22Rv1 (cell line): Measurements from ENCODE around the gene MGAT4A.
A peak's percentile ranks its signal among the peaks of the same experiment; 100 is the strongest.

Source experiments
- H3K27ac ChIP-seq: fragments of 450-650 bp; 2 replicates; pipeline ENCODE4 v1.5.1; 2017
- ZFX ChIP-seq: fragments of 450-650 bp; IDR thresholded peaks from 2 replicates; pipeline ENCODE4 v1.6.1; 2017; ENCODE audit warnings: antibody characterized with exemption, borderline replicate concordance
- TF ChIP-seq, protein P1 (sequence below): fragments of 450-650 bp; IDR thresholded peaks from 2 replicates; pipeline ENCODE4 v1.5.1; 2017; ENCODE audit warnings: mild to moderate bottlenecking

Gene MGAT4A

DNA sequence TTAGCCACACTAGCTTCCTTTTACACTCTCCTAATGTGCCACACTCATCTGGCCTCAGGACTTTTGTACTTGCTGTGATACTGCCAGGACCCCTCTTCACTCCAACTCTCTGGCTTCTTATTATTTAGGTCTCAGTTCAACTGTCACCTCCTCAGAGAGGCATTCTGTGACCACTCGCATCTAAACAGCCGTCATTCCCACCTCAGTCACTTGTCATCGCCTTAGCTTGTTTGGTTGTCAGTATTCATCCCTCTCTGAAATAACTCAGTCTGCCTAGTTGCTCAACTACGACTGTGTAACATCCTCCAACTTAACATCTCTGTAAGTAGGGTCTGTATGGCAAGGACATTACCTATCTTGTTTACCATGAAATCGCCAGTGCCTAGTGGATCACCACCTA, 27.2 kb downstream of the MGAT4A start:
- H3K27ac ChIP-seq = no peak overlapping the region
- TF ChIP-seq ZFX = no peak
- TF ChIP-seq, protein P1, sequence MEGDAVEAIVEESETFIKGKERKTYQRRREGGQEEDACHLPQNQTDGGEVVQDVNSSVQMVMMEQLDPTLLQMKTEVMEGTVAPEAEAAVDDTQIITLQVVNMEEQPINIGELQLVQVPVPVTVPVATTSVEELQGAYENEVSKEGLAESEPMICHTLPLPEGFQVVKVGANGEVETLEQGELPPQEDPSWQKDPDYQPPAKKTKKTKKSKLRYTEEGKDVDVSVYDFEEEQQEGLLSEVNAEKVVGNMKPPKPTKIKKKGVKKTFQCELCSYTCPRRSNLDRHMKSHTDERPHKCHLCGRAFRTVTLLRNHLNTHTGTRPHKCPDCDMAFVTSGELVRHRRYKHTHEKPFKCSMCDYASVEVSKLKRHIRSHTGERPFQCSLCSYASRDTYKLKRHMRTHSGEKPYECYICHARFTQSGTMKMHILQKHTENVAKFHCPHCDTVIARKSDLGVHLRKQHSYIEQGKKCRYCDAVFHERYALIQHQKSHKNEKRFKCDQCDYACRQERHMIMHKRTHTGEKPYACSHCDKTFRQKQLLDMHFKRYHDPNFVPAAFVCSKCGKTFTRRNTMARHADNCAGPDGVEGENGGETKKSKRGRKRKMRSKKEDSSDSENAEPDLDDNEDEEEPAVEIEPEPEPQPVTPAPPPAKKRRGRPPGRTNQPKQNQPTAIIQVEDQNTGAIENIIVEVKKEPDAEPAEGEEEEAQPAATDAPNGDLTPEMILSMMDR = no peak

DNA sequence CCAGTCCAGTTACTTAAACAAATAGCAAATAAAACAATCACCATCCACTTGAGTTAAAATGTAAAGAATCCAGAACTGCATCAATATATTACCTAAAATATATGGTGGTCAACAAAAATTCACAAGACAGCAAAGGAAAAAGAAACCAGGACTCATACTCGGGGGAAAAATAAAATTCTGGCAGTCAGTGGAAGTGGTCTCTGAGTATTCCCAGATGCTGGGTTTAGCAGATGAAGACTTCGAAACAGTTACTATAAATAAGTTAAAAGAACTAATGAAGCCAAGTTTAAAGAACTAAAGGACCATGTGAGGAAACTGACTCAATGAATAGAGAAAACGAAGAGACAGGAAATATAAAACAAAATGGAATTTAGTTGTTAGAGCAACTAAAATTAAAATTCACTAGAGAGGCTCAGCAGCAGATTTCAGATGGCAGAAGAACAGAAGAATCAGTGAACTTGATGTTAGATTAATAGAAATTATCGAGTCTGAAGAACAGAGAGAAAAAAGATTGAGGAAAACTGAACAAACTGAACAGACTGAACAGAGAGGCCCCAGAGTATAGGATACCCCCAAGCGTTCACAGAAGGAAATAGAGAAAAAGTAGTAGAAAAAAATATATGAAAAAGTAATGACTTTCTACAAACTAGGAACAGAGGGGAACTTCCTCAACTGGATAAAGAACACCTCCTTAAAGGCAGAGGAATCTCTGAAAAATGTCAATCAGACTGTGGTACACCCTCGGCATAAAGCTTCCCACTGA, 27.9 kb downstream of the MGAT4A start:
- TF ChIP-seq, protein P1 = no peak
- no peak for TF ChIP-seq ZFX
- H3K27ac ChIP-seq = no peak overlapping the region

DNA sequence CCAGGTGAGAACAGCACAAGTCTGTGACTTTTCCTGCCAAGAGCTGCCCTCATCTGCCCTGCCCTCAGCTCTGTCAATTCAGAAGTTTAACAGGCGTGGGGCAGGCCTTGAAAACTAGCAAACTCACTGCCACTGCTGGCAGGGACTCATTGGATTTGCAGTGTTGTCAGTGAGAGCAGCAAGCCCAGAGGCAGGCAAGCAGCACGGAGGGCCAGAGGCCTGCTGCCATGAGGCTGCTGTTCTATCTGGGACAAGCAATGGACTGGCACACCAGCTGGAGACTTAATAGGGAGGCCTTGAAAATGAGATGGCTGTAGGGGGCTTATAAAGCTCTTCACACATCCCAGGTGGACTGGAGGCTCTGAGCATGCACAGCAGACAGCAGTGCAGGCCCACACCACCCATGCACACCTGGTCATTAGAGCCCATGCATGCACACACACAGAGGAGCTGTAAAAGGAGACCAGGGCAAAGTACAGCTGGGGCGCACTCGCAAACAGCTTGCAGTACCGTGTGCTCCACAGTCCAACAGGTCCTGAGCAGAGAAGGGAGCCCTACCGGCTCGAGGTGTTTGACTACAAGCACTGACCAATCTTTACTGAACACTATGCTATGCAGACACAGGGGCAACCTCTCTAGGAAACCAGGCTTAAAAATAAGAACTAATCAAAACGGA, 28.7 kb downstream of the MGAT4A start:
- no peak for TF ChIP-seq ZFX
- TF ChIP-seq, protein P1 = no peak
- H3K27ac ChIP-seq = peak overlapping the region; percentile 37; the same call in 1 of the 2 replicates

DNA sequence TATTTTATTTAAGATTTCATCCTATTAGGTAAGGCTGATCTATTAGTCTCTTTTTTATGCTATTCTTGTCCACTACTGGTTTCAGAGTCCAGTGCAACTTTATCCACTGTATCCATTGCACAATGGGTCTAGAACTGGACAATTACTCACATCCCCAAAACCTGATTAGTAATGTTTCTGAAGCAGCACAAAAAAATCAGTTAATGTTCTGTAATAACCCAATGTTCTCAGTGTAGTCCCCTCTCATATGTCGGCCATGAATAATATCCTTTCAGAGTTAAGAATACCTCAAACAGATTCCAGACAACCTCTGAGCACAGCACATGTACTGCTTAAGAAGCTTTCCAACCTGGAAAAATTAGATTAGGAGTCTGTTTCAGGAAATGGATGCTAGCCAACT, 29.7 kb downstream of the MGAT4A start:
- peak overlapping the region; percentile 37; the same call in 1 of the 2 replicates for H3K27ac ChIP-seq

DNA sequence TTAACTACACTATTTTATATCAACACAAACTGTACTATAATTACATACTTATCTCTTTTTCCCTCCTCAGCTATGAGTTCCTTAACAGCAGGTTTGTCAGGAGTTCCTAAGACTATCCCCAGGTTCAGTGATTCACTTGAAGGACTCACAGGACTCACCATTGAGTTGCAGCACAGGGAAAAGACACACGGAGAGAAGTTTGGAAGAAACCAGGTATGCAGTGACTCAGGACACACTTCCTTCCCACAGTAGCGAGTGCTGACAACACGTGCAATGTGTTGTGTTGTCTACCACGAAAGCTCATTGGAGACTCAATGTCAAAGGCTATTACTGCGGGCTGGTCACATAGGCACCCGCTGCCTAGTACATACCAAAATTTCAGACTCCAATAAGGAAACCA, 32.0 kb downstream of the MGAT4A start:
- TF ChIP-seq, protein P1 = no peak
- no peak for TF ChIP-seq ZFX
- H3K27ac ChIP-seq = no peak overlapping the region

More for the DNA sequence above, 29.7 kb downstream of the MGAT4A start:
- TF ChIP-seq, protein P1 = no peak
- no peak for TF ChIP-seq ZFX

DNA sequence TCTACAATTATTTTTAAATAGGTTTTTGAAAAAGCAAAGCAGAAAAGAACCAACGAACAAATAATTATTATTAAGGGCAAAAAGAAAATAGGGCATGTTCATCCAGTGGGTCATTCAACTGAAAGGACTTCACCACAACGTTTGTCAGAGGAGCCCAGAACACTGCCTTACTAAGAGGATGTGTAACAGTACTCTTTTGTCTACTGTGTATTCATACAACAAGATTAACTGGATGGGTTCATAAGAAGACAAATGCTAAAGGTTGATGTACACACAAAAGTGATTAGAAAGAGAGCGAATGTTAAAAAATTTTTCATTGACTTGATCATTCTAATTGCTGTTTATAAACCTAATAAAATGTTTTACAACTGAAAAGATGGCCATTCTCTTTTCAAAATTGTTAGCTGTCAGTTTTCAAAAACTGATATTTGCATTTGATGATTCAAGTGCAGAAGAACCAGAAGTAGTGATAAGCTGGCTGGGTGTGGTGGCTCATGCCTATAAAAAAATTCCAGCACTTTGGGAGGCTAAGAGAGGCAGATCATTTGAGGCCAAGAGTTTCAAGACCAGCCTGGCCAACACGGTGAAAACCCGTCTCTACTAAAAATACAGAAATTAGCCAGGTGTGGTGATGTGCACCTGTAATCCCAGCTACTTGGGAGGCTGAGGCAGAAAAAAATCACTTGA, 33.1 kb downstream of the MGAT4A start:
- TF ChIP-seq, protein P1 = no peak
- no peak for TF ChIP-seq ZFX
- no peak overlapping the region for H3K27ac ChIP-seq
